HEK293T (cell line): ENCODE data around the gene IL10RB.

Experiments used
- CTCF ChIA-PET: fragments of 350-600 bp; formaldehyde crosslinking; extraction: SDS; loops from one replicate; lab custom pipeline; 2021; ENCODE audit warnings: antibody characterized with exemption, inconsistent platforms; lab: Yijun Ruan, JAX
- POLR2A ChIA-PET: fragments of 350-600 bp; formaldehyde crosslinking; extraction: SDS; loops from one replicate; lab custom pipeline; 2020; ENCODE audit warnings: antibody characterized with exemption, inconsistent platforms; lab: Yijun Ruan, JAX
- DNase-seq: peaks from one replicate; pipeline ENCODE4 v3.0.0; 2012; ENCODE audit warnings: mixed read lengths; ENCODE audit errors: extremely low spot score
- ARNT ChIP-seq: fragments of 450-650 bp; IDR thresholded peaks from 2 replicates; pipeline ENCODE4 v1.6.1; 2017; ENCODE audit warnings: mild to moderate bottlenecking
- BHLHE40 ChIP-seq: fragments of 450-650 bp; IDR thresholded peaks from 2 replicates; pipeline ENCODE4 v1.6.1; 2016; ENCODE audit warnings: mild to moderate bottlenecking, moderate library complexity, borderline replicate concordance
- CTBP1 ChIP-seq: fragments of 450-650 bp; IDR thresholded peaks from 2 replicates; pipeline ENCODE4 v1.6.1; 2016; ENCODE audit warnings: borderline replicate concordance
- ELF4 ChIP-seq: fragments of 450-650 bp; IDR thresholded peaks from 2 replicates; pipeline ENCODE4 v1.6.1; 2017; ENCODE audit warnings: antibody characterized with exemption
- FOXA1 ChIP-seq: fragments of 450-650 bp; IDR thresholded peaks from 2 replicates; pipeline ENCODE4 v1.6.1; 2016; ENCODE audit warnings: mild to moderate bottlenecking
- FOXK2 ChIP-seq: fragments of 450-650 bp; IDR thresholded peaks from 2 replicates; pipeline ENCODE4 v1.6.1; 2016; ENCODE audit warnings: mild to moderate bottlenecking
- FOXM1 ChIP-seq: fragments of 450-650 bp; IDR thresholded peaks from 2 replicates; pipeline ENCODE4 v1.6.1; 2017; ENCODE audit warnings: mild to moderate bottlenecking, borderline replicate concordance
- HDGF ChIP-seq: fragments of 450-650 bp; IDR thresholded peaks from 2 replicates; pipeline ENCODE4 v1.6.1; 2017; ENCODE audit warnings: antibody characterized with exemption, borderline replicate concordance
- L3MBTL2 ChIP-seq: fragments of 450-650 bp; conservative IDR thresholded peaks from 2 replicates; pipeline ENCODE4 v1.6.1; 2016; ENCODE audit warnings: mild to moderate bottlenecking
- LEF1 ChIP-seq: fragments of 450-650 bp; IDR thresholded peaks from 2 replicates; pipeline ENCODE4 v1.6.1; 2017; ENCODE audit warnings: mild to moderate bottlenecking, borderline replicate concordance
- NFRKB ChIP-seq: fragments of 450-650 bp; IDR thresholded peaks from 2 replicates; pipeline ENCODE4 v1.6.1; 2016; ENCODE audit warnings: mild to moderate bottlenecking, moderate library complexity
- PKNOX1 ChIP-seq: fragments of 450-650 bp; IDR thresholded peaks from 2 replicates; pipeline ENCODE4 v1.6.1; 2016
- SP1 ChIP-seq: fragments of 450-650 bp; IDR thresholded peaks from 2 replicates; pipeline ENCODE4 v1.6.1; 2017
- SUZ12 ChIP-seq: fragments of 450-650 bp; IDR thresholded peaks from 2 replicates; pipeline ENCODE4 v1.6.1; 2016; ENCODE audit warnings: mild to moderate bottlenecking
- TARDBP ChIP-seq: fragments of 450-650 bp; IDR thresholded peaks from 2 replicates; pipeline ENCODE4 v1.6.1; 2016
- ZNF384 ChIP-seq: fragments of 450-650 bp; IDR thresholded peaks from 2 replicates; pipeline ENCODE4 v1.6.1; 2016

Gene IL10RB

GRCh38 chr21:33286076-33286475, 19.9 kb downstream of the IL10RB start:
- DNase-seq, result no peak
- CTCF ChIA-PET, result no interaction called here
- POLR2A ChIA-PET, result interaction anchor here (0.8 kb wide), 1 partner anchor 39 kb away, joined by 5 read pairs; the partner anchor contains the start of gene IFNAR1
- TF ChIP-seq ZNF384 (no peak), PKNOX1 (no peak), HDGF (no peak), L3MBTL2 (no peak), CTBP1 (no peak), LEF1 (no peak), TARDBP (no peak), SP1 (no peak), ELF4 (no peak)

GRCh38 chr21:33286600-33287456, 20.7 kb downstream of the IL10RB start:
- ChIA-PET CTCF (no interaction called here), POLR2A (no interaction called here)
- TF ChIP-seq ARNT (no peak), CTBP1 (no peak), TARDBP (no peak), PKNOX1 (no peak), FOXK2 (no peak), SUZ12 (no peak), SP1 (no peak), BHLHE40 (no peak), LEF1 (no peak), NFRKB (no peak), L3MBTL2 (no peak), FOXA1 (no peak), ZNF384 (no peak), HDGF (no peak), ELF4 (no peak)
- DNase-seq, result no peak

GRCh38 chr21:33289199-33289819, 23.1 kb downstream of the IL10RB start:
- ChIA-PET CTCF (no interaction called here), POLR2A (interaction anchor here (0.7 to 1.4 kb wide), 2 partner anchors 23 to 35 kb away, joined by 3 to 4 read pairs; partner anchors contain the start of genes IFNAR1 and IL10RB)
- DNase-seq, result no peak
- TF ChIP-seq FOXA1 (no peak), LEF1 (no peak), SUZ12 (no peak)

GRCh38 chr21:33290441-33290840, 24.3 kb downstream of the IL10RB start:
- POLR2A ChIA-PET, result no interaction called here
- no peak for DNase-seq
- TF ChIP-seq L3MBTL2 (no peak), LEF1 (no peak), NFRKB (no peak), SUZ12 (no peak), FOXM1 (no peak), SP1 (no peak), PKNOX1 (no peak), ARNT (no peak), ZNF384 (no peak), FOXA1 (no peak), TARDBP (no peak), ELF4 (no peak), CTBP1 (no peak), HDGF (no peak), BHLHE40 (no peak), FOXK2 (no peak)
- CTCF ChIA-PET, result no interaction called here

GRCh38 chr21:33291686-33292085, 25.5 kb downstream of the IL10RB start:
- CTCF ChIA-PET, result no interaction called here
- POLR2A ChIA-PET, result no interaction called here
- TF ChIP-seq ZNF384 (no peak), ARNT (no peak), TARDBP (no peak), HDGF (no peak), LEF1 (no peak)
- DNase-seq, result no peak

- CTCF ChIA-PET, result no interaction called here
- no peak for DNase-seq
- POLR2A ChIA-PET, result no interaction called here
- no peak for TF ChIP-seq ELF4
- no peak for TF ChIP-seq FOXM1
- TF ChIP-seq L3MBTL2, result no peak
- TF ChIP-seq HDGF, result no peak
- no peak for TF ChIP-seq BHLHE40
- no peak for TF ChIP-seq TARDBP
- TF ChIP-seq PKNOX1, result no peak
- no peak for TF ChIP-seq FOXK2
- no peak for TF ChIP-seq ARNT
- no peak for TF ChIP-seq CTBP1
- TF ChIP-seq FOXA1, result no peak
Measured at GRCh38 chr21:33292724-33293123, 26.6 kb downstream of the IL10RB start.
